ENCODE data around the gene HS1BP3.

DNA sequence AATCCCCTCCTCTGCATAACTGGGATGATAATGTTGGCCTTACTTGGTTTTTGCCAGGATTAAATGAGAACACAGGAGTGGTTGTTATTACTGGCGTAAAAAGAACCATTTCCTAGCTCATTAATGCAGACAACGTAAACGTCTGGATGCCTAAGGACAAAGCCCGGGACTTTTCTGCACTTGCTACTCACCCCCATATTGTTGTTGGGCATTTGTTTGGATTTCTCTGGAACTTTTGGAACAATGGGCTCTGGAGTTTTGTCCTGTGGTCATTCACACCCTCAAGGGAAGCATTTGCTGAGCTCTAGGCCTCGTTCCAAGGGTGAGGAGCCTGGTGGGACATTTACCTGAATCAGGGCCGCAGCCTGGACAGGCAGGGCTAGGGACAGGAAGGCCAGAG is 76.0 kb downstream of the HS1BP3 start:
- TF ChIP-seq CTCF (IDR thresholded peaks at IDR 0.05) (no peak), POLR2A (IDR thresholded peaks at IDR 0.05) (no peak), POLR2AphosphoS5 (IDR thresholded peaks at IDR 0.05) (no peak)
